Right renal cortex interstitium (tissue), 3 donors: ENCODE measurements around the gene SECISBP2. TPM values are rescaled to one million over a fixed set of nuclear protein-coding genes. Genes with fewer than 3 reads are reported as not detected.

Experiments
- DNase-seq, 3 donors: peaks; one replicate each; pipeline ENCODE4 v3.0.0-alpha.2; 2013; ENCODE audit warnings: low read depth in 3 of 3, low spot score in 2 of 3
- polyA plus RNA-seq, 3 donors: library from polyadenylated mRNA; unstranded; fragments of 120-200 nt; gene quantifications; one replicate each; pipeline ENCODE4 v1.2.1, GENCODE V29; 2013; ENCODE audit not compliant: insufficient read length in 3 of 3

The SECISBP2 gene
- polyA plus RNA-seq, 3 donors = 62.9 to 68.8 (median 67.4) TPM

GRCh38 chr9:89400403-89401116 is 82.3 kb downstream of the SECISBP2 start:
- no peak for DNase-seq

- no peak for DNase-seq
These were observed 84.6 kb downstream of the SECISBP2 start for GRCh38 chr9:89402695-89403427.

- no peak for DNase-seq
These were observed 85.8 kb downstream of the SECISBP2 start for GRCh38 chr9:89404074-89404473.

GRCh38 chr9:89405826-89406225 is 87.5 kb downstream of the SECISBP2 start:
- no peak for DNase-seq

- no peak for DNase-seq
These were observed 88.8 kb downstream of the SECISBP2 start for GRCh38 chr9:89407070-89407469.

- no peak for DNase-seq
These were observed 90.4 kb downstream of the SECISBP2 start for GRCh38 chr9:89408628-89409101.

Other genes with a start within 250 kb of the SECISBP2 start
- gene SHC3, start 139.7 kb upstream of the SECISBP2 start, polyA plus RNA-seq = 1 to 10 TPM; 2.2 to 2.7 (median 2.5) TPM
- 100 to 1,000 TPM in 2 of 3 donors, 10 to 100 TPM in 1; 95.2 to 105 (median 104) TPM for gene CKS2, start 7.3 kb upstream of the SECISBP2 start, polyA plus RNA-seq
- 10 to 100 TPM; 40.7 to 45.0 (median 41.3) TPM for gene SEMA4D, start 179.6 kb downstream of the SECISBP2 start, polyA plus RNA-seq